MCF 10A (cell line): Measurements from ENCODE around the gene TRPV2. TPM values are rescaled to one million over a fixed set of nuclear protein-coding genes. Genes with fewer than 3 reads are reported as not detected.

ENCODE experiments used
- BruUV-seq: library from RNA; stranded (reverse); fragments of 400-500 nt; replicated peaks from 2 replicates; lab custom pipeline; 2021; lab: Mats Ljungman, UMichigan
- CTCF ChIA-PET: fragments of 300-600 bp; sonication (Branson Sonifier 250); formaldehyde crosslinking; extraction: SDS; loops from one replicate; lab custom pipeline; 2021; ENCODE audit warnings: antibody characterized with exemption, inconsistent platforms; lab: Yijun Ruan, JAX
- POLR2A ChIA-PET: fragments of 300-600, 350-650 bp; sonication (Branson Sonifier 250); formaldehyde crosslinking; extraction: SDS; loops from one replicate; lab custom pipeline; 2020; ENCODE audit warnings: antibody characterized with exemption, inconsistent platforms; lab: Yijun Ruan, JAX
- DNase-seq: peaks from one replicate; pipeline ENCODE4 v3.0.0-alpha.2; 2018; ENCODE audit not compliant: unreplicated experiment
- H3K27ac Mint-ChIP-seq: one replicate; pipeline ENCODE4 v1.8.0; 2022; ENCODE audit warnings: mild to moderate bottlenecking, low read depth, mixed read lengths; ENCODE audit not compliant: unreplicated experiment
- H3K27me3 Mint-ChIP-seq: one replicate; pipeline ENCODE4 v1.8.0; 2022; ENCODE audit warnings: mixed read lengths; ENCODE audit not compliant: insufficient read depth, unreplicated experiment
- H3K36me3 Mint-ChIP-seq: one replicate; pipeline ENCODE4 v1.8.0; 2022; ENCODE audit warnings: mild to moderate bottlenecking, moderate library complexity, mixed read lengths; ENCODE audit not compliant: insufficient read depth, unreplicated experiment
- H3K4me1 Mint-ChIP-seq: one replicate; pipeline ENCODE4 v1.8.0; 2022; ENCODE audit warnings: mixed read lengths; ENCODE audit not compliant: insufficient read depth, unreplicated experiment
- H3K4me3 Mint-ChIP-seq: one replicate; pipeline ENCODE4 v1.8.0; 2022; ENCODE audit warnings: mild to moderate bottlenecking, moderate library complexity, mixed read lengths; ENCODE audit not compliant: unreplicated experiment
- H3K9me3 Mint-ChIP-seq: one replicate; pipeline ENCODE4 v1.8.0; 2022; ENCODE audit warnings: mixed read lengths; ENCODE audit not compliant: unreplicated experiment
- CTCF ChIP-seq: fragments of 200-600 bp; IDR thresholded peaks from one replicate; pipeline ENCODE4 v1.8.0; 2022; ENCODE audit warnings: antibody characterized with exemption, mild to moderate bottlenecking; ENCODE audit not compliant: unreplicated experiment
- intact Hi-C: fragments of 100-400 bp; cut with micrococcal nuclease; formaldehyde crosslinking; loops from 2 replicates; pipeline ENCODE4 v1.14.1; 2022
- total RNA-seq: library from RNA; stranded (reverse); gene quantifications from 2 replicates; pipeline ENCODE4 v1.2.3, GENCODE V29; 2022

Gene TRPV2
- total RNA-seq, 1 experiment from 2014 or later, result not detected

- intact Hi-C loops, result no loop called here
- no peak overlapping the region for H3K4me3 Mint-ChIP-seq
- no peaks in the 10 kb centered on the region for H3K9me3 Mint-ChIP-seq
- peaks cover 7% of the 10 kb centered on the region for H3K4me1 Mint-ChIP-seq
- ChIA-PET POLR2A (no interaction called here), CTCF (interaction anchor here (0.7 to 4.4 kb wide), 5 partner anchors 8 to 60 kb away, joined by 3 to 28 read pairs (median 5); no protein-coding TSS in a partner anchor)
- no peak for TF ChIP-seq CTCF
- H3K36me3 Mint-ChIP-seq, result peaks cover 19% of the 10 kb centered on the region
- DNase-seq, result no peak
- no peaks in the 10 kb centered on the region for H3K27me3 Mint-ChIP-seq
- no peak overlapping the region for H3K27ac Mint-ChIP-seq
- no TSS peak for BruUV-seq
These were observed 46.2 kb downstream of the TRPV2 start for GRCh38 chr17:16461606-16461866.

- H3K4me3 Mint-ChIP-seq, result no peak overlapping the region
- intact Hi-C loops, result no loop called here
- no peak for TF ChIP-seq CTCF
- ChIA-PET CTCF (interaction anchor here (0.6 to 4.4 kb wide), 8 partner anchors 8 to 127 kb away, joined by 3 to 28 read pairs (median 4); no protein-coding TSS in a partner anchor), POLR2A (interaction anchor here (0.7 kb wide), 1 partner anchor 58 kb away, joined by 3 read pairs; no protein-coding TSS in a partner anchor)
- peaks cover 7% of the 10 kb centered on the region for H3K4me1 Mint-ChIP-seq
- no peak for DNase-seq
- BruUV-seq, result no TSS peak
- no peak overlapping the region for H3K27ac Mint-ChIP-seq
- H3K27me3 Mint-ChIP-seq, result peaks cover 2% of the 10 kb centered on the region
- no peaks in the 10 kb centered on the region for H3K9me3 Mint-ChIP-seq
- H3K36me3 Mint-ChIP-seq, result peaks cover 14% of the 10 kb centered on the region
These were observed 46.9 kb downstream of the TRPV2 start for GRCh38 chr17:16462070-16462864.

GRCh38 chr17:16463358-16464302 lies 48.3 kb downstream of the TRPV2 start:
- no peak overlapping the region for H3K27ac Mint-ChIP-seq
- peaks cover 7% of the 10 kb centered on the region for H3K4me1 Mint-ChIP-seq
- H3K9me3 Mint-ChIP-seq, result no peaks in the 10 kb centered on the region
- ChIA-PET CTCF (interaction anchor here (0.5 to 4.4 kb wide), 9 partner anchors 10 to 126 kb away, joined by 3 to 28 read pairs (median 6); no protein-coding TSS in a partner anchor), POLR2A (interaction anchor here (1.0 kb wide), 1 partner anchor 25 kb away, joined by 3 read pairs; no protein-coding TSS in a partner anchor)
- no TSS peak for BruUV-seq
- peaks cover 16% of the 10 kb centered on the region for H3K27me3 Mint-ChIP-seq
- no peak overlapping the region for H3K4me3 Mint-ChIP-seq
- peak; percentile 54 for DNase-seq
- TF ChIP-seq CTCF, result no peak
- peaks cover 13% of the 10 kb centered on the region for H3K36me3 Mint-ChIP-seq
- intact Hi-C loops, result no loop called here
